DMS153 treated with DMSO at 0.1 percent for 48 hours (cell line): Measurements from ENCODE around the gene ENPP5.

Source experiments
- DNase-seq: peaks from one replicate; lab custom pipeline; 2025; ENCODE audit not compliant: unreplicated experiment; lab: John Stamatoyannopoulos, UW

The ENPP5 gene

GRCh38 chr6:46113370-46113769 is 57.4 kb downstream of the ENPP5 start:
- peak; percentile 64 for DNase-seq
